HG02852 (cell line): ENCODE data around the gene AP1S3.
"Not testable (repeated sequence)": the region's sequence is repeated elsewhere in the genome, so short reads cannot be mapped to it uniquely, and the experiment has no call there.

Source experiments
- ATAC-seq: cut with Tn5 transposase; IDR thresholded peaks from one replicate; pipeline ENCODE4 v1.9.1; 2021; ENCODE audit warnings: mild to moderate bottlenecking, moderate library complexity; ENCODE audit not compliant: unreplicated experiment

Gene AP1S3

DNA sequence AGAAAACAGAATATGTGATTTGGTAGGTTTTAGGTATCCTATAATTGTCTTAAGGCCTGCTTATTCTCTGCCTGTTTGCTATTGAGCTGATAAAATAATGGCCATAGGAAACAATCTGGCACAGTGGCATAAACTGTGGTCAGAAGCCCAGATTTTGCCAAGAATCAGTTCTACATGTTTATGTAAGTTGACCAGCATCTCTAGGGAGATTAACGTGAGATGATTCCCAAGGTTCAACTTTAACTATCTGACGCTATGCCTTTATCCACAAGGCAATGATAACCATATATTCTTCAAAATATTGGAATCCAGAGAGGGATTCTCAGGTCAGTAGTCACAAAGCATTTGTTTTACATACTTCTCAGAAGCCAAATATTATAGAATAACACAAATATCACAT lies 25.6 kb downstream of the AP1S3 start:
- ATAC-seq: no peak

DNA sequence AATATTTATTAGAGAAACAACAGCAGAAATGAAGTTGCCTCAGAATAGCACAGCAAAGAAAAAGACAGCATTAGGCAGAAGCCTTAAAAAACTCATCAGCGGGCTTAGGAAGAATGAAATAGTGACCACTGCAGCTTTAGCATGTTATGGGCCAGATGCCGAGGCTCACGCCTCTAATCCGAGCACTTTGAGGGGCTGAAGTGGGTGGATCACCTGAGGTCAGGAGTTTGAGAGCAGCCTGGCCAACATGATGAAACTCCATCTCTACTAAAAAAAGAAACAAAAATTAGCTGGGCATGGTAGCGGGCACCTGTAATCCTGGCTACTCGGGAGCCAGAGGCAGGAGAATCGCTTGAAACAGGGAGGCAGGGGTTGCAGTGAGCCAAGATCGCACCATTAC lies 32.4 kb downstream of the AP1S3 start:
- ATAC-seq: no peak

- no peak for ATAC-seq
Measured at GRCh38 chr2:223801736-223802135, 35.6 kb downstream of the AP1S3 start.

DNA sequence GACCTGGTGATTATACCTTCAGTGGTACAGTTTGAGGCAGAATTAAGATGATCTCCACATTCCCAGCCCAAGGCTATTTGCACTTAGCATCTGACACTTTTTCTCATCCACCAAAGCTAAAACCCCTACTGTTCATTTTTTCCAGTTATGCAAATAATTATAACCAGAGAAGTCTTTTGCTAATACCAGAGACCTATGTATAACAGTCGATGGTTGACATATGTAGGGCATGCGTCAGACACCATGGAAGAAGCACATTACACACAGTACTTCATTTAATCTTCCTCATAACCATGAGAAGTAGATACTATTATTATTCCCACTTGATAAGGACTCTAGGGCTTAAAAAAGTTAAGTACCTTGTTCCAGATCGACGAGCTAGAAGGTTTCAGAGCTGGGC lies 36.5 kb downstream of the AP1S3 start:
- ATAC-seq: no peak

GRCh38 chr2:223797811-223798721 lies 39.3 kb downstream of the AP1S3 start:
- ATAC-seq: peak; percentile 98

DNA sequence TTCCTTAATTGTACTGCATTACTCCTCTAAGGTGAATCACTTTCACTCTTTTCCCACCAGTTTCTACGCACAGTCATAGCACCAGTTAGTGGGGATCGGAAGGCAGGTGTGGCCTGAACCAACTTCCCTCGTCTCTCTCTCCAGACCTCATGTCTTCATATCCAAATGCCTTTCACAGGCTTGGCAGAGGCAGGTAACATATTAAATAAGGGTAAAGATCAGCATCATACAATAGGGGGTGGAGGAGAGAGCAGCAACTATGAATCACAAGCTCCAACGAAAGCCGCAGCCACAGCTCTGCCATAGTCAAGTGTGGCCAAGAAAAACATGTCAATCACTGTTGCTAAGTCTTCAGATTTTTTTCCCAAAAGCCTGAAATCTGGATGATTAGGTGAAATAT lies 40.3 kb downstream of the AP1S3 start:
- no peak for ATAC-seq

DNA sequence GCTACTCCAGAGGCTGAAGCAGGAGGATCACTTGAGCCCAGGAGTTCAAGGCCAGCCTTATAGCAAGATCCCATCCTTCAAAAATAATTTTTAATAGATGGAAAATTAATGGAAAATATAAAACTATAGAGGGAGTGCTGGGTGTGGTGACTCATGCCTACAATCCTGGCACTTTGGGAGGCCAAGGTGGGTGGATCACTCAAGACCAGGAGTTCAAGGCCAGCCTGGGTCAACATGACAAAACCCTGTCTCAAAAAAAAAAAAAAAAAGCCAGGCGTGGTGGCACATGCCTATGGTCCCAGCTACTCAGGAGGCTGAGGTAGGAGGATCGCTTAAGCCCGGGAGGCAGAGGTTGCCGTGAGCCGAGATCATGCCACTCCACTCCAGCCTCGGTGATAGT lies 48.0 kb downstream of the AP1S3 start:
- no peak for ATAC-seq

- ATAC-seq: no peak
Measured at GRCh38 chr2:223788826-223789225, 48.6 kb downstream of the AP1S3 start.

DNA sequence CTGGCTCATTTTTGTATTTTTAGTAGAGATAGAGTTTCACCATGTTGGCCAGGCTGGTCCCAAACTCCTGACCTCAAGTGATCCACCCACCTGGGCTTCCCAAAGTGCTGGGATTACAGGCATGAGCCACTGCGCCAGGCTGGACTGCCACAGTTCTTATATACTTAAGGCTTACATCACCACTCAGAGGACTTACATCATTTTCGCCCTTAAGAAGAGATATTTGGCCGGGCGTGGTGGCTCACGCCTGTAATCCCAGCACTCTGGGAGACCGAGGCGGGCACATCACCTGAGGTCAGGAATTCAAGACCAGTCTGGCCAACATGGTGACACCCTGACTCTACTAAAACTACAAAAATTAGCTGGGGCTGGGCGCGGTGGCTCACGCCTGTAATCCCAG lies 49.3 kb downstream of the AP1S3 start:
- ATAC-seq: not testable (repeated sequence)

GRCh38 chr2:223787358-223787757 lies 50.0 kb downstream of the AP1S3 start:
- peak; percentile 46 for ATAC-seq

GRCh38 chr2:223786943-223787342 lies 50.4 kb downstream of the AP1S3 start:
- ATAC-seq: peak; percentile 71

GRCh38 chr2:223786236-223786635 lies 51.1 kb downstream of the AP1S3 start:
- ATAC-seq: no peak

DNA sequence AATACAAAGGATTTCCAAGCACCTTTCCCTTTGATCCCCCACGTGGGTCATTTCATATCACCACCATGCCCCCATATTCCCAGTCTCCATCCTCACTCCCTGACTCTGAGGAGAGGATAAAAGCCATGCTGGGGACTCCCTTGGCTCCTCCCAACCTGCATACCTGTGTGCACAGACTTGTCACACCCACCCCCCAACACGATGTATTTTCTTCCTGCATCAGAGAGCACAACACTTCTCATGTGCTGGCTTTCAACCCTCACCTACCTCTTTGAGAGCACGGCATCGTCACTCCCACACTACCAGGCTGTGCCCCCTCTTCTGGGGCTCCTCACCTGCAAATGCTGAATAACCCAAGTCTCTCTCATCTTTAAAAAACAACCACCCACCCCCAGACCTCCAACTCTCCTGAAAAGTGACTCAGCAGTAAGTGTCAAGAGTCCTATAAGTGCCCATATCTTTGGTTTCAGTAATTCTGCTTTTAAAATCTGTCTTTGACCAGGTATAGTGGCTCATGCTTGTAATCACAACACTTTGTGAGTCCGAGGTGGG lies 53.1 kb downstream of the AP1S3 start:
- no peak for ATAC-seq

DNA sequence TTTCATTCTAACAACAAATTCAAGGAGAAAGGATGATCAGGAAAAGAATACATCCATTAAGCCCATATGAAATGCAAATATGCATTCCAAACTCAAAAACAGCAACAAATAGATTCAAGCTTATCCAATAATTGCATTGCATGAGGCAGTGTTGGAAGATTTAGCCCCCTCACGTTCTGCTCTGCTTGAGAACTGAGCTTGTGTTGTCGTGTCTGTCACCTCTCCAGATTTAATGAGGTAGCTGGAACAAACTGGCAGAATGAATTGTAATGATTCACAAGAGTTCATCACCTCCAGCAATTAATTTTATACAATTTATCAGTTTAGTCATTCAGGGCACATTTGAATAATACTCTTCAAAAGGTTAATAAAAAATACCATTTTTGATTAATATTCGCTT lies 54.8 kb downstream of the AP1S3 start:
- no peak for ATAC-seq

GRCh38 chr2:223781560-223781959 lies 55.8 kb downstream of the AP1S3 start:
- ATAC-seq: no peak

- no peak for ATAC-seq
Measured at GRCh38 chr2:223779877-223780276, 57.5 kb downstream of the AP1S3 start.

DNA sequence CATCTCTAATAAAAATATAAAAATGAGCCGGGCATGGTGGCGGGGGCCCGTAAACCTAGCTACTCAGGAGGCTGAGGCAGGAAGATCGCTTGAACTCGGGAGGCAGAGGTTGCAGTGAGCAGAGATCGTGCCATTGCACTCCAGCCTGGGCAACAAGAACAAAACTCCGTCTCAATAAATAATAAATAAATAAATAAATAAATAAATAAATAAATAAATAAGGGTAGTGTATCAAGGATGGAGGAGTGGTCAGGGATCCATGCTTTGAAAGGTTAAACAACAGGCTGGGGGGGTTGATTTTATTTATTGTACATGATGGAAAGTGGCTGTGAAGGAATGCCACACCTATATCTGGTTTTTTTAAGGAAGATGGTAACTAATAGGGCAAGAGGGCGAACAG lies 63.2 kb downstream of the AP1S3 start:
- ATAC-seq: no peak

DNA sequence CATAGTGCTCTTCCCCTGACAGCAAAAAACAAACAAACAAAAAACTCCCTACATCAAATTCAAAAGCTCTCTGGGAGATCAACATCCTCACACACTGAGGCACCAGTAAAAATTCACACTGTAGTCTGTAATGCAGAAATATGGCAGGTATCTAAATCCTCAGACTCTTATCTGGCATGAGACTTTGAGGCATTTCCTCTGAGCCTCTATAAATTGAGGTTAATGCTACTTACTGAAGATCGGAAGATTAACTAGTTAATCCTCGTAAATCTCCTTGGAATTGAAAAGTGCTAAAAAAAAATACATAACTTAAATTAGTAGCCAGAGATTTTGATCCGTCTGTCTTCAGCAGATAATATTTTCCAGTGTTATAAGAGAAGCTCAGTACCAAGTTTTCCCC lies 65.0 kb downstream of the AP1S3 start:
- ATAC-seq: no peak

DNA sequence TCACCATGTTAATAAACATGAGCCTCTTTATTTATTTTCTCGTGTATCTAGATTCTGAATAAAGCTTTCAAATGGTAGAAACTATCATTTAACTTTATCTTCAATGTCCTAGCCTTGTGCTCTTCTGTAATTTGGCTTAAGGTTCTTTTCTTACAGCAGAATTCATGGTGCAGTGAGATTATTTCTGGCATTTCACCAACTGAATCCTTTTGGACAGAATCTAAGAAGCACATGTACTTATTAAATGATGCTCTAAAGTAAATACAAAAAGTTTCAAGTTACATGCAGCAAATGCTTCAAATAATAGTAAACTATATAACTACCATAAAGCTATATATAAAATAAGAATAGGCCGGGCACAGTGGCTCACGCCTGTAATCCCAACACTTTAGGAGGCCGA lies 65.9 kb downstream of the AP1S3 start:
- no peak for ATAC-seq

DNA sequence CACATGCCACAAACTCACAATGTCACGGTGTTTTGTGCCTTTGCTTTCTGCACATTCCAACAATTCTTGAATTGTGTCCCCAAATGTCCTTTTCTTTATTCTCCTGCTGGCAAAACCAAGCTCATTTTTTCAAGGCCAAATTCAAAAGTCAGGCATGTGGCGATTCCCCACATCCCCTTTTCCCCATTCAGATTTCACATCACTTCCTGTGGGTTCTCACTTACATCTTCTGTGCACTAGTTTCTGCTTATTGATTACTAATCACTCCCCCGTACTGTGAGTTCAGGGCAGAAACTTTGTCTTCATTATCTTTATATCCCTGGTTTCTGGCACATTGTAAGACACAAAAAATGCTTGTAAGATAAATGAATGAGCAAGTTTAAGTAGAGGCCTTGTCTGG lies 69.2 kb downstream of the AP1S3 start:
- ATAC-seq: no peak

GRCh38 chr2:223767341-223767740 lies 70.0 kb downstream of the AP1S3 start:
- ATAC-seq: no peak

DNA sequence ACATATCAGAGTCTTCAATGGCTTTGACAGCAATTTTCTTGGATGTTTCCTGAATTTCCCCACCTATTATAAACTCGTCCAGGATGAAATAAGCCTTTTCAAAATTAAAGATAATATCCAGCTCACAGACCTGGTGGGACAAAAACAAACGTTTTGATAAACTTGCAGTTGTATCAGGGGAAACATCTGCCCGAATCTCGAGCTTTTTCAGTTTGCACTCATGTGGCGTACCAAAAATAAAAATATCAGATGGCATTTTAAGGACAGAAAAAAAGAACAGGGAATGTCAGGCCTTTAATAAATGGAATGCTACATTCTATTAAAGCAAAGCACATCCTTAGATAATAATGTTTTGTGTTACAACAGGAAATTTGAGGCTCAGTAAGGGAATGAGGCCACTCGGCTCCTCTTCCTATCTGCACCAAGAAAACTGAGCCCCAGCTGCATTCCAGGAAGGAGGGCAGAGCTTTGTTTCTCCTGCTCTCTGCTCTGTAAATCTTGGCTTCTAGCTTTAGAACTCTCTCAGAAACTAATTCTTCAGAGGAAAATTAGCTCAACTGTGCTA lies 72.1 kb downstream of the AP1S3 start:
- no peak for ATAC-seq
